Endodermal cell (in vitro differentiated cells): Measurements from ENCODE around the gene AHNAK2. TPM values are rescaled to one million over a fixed set of nuclear protein-coding genes. Genes with fewer than 3 reads are reported as not detected.
"Not testable (repeated sequence)": the region's sequence is repeated elsewhere in the genome, so short reads cannot be mapped to it uniquely, and the experiment has no call there.

Experiments used
- DNase-seq: peaks from one replicate; pipeline ENCODE4 v3.0.0-alpha.2; 2017
- H3K27ac ChIP-seq: 2 replicates; pipeline ENCODE4 v1.5.1; 2013; ENCODE audit warnings: mild to moderate bottlenecking, low read depth, low read length, moderate library complexity
- H3K27me3 ChIP-seq: 2 replicates; pipeline ENCODE4 v1.6.1; 2013; ENCODE audit warnings: mild to moderate bottlenecking, low read length, moderate library complexity; ENCODE audit not compliant: insufficient read depth, control insufficient read depth, poor library complexity, severe bottlenecking
- H3K36me3 ChIP-seq: 2 replicates; pipeline ENCODE4 v1.7.0; 2013; ENCODE audit warnings: mild to moderate bottlenecking, low read length, moderate library complexity; ENCODE audit not compliant: control insufficient read depth, insufficient read depth
- H3K4me1 ChIP-seq: one replicate; pipeline ENCODE4 v1.7.0; 2013; ENCODE audit warnings: low read length; ENCODE audit not compliant: control insufficient read depth, insufficient read depth
- H3K4me3 ChIP-seq: 2 replicates; pipeline ENCODE4 v1.5.1; 2013; ENCODE audit warnings: mild to moderate bottlenecking, low read length, moderate library complexity
- H3K9ac ChIP-seq: 2 replicates; pipeline ENCODE4 v1.6.1; 2013; ENCODE audit warnings: mild to moderate bottlenecking, low read length, moderate library complexity; ENCODE audit not compliant: poor library complexity, severe bottlenecking; ENCODE audit errors: extremely low read depth
- H3K9me3 ChIP-seq: 2 replicates; pipeline ENCODE4 v1.6.1; 2013; ENCODE audit warnings: mild to moderate bottlenecking, low read length, moderate library complexity; ENCODE audit not compliant: control insufficient read depth
- H3K27ac Mint-ChIP-seq: 2 replicates; pipeline ENCODE4 v1.8.0; 2020; ENCODE audit warnings: mixed read lengths
- H3K27me3 Mint-ChIP-seq: 2 replicates; pipeline ENCODE4 v1.8.0; 2021; ENCODE audit warnings: mild to moderate bottlenecking, mixed read lengths; ENCODE audit not compliant: insufficient read depth
- H3K36me3 Mint-ChIP-seq: 2 replicates; pipeline ENCODE4 v1.8.0; 2020; ENCODE audit warnings: low read depth, mixed read lengths
- H3K4me1 Mint-ChIP-seq: 2 replicates; pipeline ENCODE4 v1.8.0; 2020; ENCODE audit warnings: mixed read lengths
- H3K4me3 Mint-ChIP-seq: 2 replicates; pipeline ENCODE4 v1.8.0; 2020; ENCODE audit warnings: mild to moderate bottlenecking, moderate library complexity, mixed read lengths
- H3K9me3 Mint-ChIP-seq: 2 replicates; pipeline ENCODE4 v1.8.0; 2020; ENCODE audit warnings: mild to moderate bottlenecking, mixed read lengths
- WGBS, 2 experiments: methylation state at CpG; one replicate each; pipeline versions ENCODE4 v1.1.5 to v1.1.7; 2013; ENCODE audit warnings: missing lambda C conversion rate in 2 of 2, mixed read lengths in 1 of 2; ENCODE audit not compliant: insufficient coverage in 1 of 2, insufficient read length in 1 of 2; 5-methylcytosine and 5-hydroxymethylcytosine counted together
- total RNA-seq, 2 donors: library from RNA; stranded (reverse); fragmentation: NEBNext Ultra II Directional in 1 of 2; extraction: Animal tissue kit (Norgen Biotek cat#: 25700) in 1 of 2; gene quantifications; 2 replicates in 1 of 2; 3 replicates in 1 of 2; pipeline ENCODE4 v1.2.1, GENCODE V29; 2021
- TF ChIP-seq, protein P1 (sequence below): fragments of 200-600 bp; sonication (generic); conservative IDR thresholded peaks from 2 replicates; pipeline ENCODE4 v1.5.0; 2021; ENCODE audit warnings: antibody characterized with exemption, mild to moderate bottlenecking

The AHNAK2 gene
- total RNA-seq, 2 donors from 2014 or later = 0.93 to 2.2 TPM

DNA sequence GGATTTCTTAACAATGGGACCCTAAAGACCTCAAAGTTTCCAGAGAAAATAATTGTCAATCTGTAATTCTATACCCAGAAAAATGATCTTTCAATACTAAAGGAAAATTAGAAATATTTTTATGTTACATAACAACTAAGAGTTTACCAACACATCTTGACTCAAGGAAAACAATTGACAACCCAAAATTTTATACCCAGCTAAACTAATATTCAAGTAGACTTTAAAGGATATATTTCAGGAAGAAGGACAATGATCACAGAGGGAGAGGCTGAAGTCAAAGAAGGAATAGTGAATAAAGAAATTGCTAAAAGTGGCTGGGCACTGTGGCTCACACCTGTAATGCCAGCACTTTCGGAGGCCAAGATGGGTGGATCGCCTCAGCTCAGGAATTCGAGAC lies 66.1 kb downstream of the AHNAK2 start:
- Histone ChIP-seq H3K27ac (no peak overlapping the region), H3K27me3 (peaks cover 40% of the 10 kb centered on the region), H3K4me1 (no peaks in the 10 kb centered on the region), H3K9ac (no peak overlapping the region), H3K36me3 (no peaks in the 10 kb centered on the region), H3K9me3 (peaks cover 24% of the 10 kb centered on the region), H3K4me3 (no peak overlapping the region)
- no peak overlapping the region for H3K27ac Mint-ChIP-seq
- H3K4me1 Mint-ChIP-seq = no peaks in the 10 kb centered on the region
- H3K9me3 Mint-ChIP-seq = peaks cover 21% of the 10 kb centered on the region
- WGBS, 2 experiments = 87 to 95% methylated on average over 3 of the region's 3 CpGs
- peaks cover 43% of the 10 kb centered on the region for H3K27me3 Mint-ChIP-seq
- TF ChIP-seq, protein P1, sequence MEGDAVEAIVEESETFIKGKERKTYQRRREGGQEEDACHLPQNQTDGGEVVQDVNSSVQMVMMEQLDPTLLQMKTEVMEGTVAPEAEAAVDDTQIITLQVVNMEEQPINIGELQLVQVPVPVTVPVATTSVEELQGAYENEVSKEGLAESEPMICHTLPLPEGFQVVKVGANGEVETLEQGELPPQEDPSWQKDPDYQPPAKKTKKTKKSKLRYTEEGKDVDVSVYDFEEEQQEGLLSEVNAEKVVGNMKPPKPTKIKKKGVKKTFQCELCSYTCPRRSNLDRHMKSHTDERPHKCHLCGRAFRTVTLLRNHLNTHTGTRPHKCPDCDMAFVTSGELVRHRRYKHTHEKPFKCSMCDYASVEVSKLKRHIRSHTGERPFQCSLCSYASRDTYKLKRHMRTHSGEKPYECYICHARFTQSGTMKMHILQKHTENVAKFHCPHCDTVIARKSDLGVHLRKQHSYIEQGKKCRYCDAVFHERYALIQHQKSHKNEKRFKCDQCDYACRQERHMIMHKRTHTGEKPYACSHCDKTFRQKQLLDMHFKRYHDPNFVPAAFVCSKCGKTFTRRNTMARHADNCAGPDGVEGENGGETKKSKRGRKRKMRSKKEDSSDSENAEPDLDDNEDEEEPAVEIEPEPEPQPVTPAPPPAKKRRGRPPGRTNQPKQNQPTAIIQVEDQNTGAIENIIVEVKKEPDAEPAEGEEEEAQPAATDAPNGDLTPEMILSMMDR = no peak
- no peak for DNase-seq
- no peaks in the 10 kb centered on the region for H3K36me3 Mint-ChIP-seq
- no peak overlapping the region for H3K4me3 Mint-ChIP-seq

DNA sequence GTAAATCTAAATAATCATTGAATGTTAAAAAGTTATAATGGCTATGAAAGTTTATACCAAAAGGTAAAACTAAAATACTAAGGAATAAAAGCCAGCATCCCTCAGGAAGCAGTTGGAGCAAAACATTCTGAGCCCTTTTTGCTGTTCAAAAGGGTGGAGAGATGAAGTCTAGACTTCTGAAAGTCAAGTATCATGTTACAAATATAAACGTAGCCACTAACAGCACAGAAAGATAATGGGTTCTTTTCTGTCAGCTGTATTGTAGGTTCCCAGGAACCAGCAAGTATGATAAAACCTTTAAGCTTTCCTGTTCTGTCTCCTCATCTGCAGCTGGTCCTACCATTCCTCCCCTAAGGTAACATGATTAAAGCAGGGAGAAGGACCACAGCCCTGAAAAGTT lies 69.9 kb downstream of the AHNAK2 start:
- Histone ChIP-seq H3K27me3 (peaks cover 63% of the 10 kb centered on the region), H3K9ac (no peak overlapping the region), H3K4me3 (no peak overlapping the region), H3K36me3 (no peaks in the 10 kb centered on the region), H3K4me1 (no peaks in the 10 kb centered on the region), H3K9me3 (peaks cover 33% of the 10 kb centered on the region), H3K27ac (no peak overlapping the region)
- no peak for DNase-seq
- WGBS, 2 experiments = 44 to 50% methylated on average over 1 of the region's 1 CpG
- no peak overlapping the region for H3K4me3 Mint-ChIP-seq
- H3K9me3 Mint-ChIP-seq = peaks cover 27% of the 10 kb centered on the region
- TF ChIP-seq, protein P1 = no peak
- H3K36me3 Mint-ChIP-seq = no peaks in the 10 kb centered on the region
- H3K27me3 Mint-ChIP-seq = peaks cover 44% of the 10 kb centered on the region
- H3K4me1 Mint-ChIP-seq = no peaks in the 10 kb centered on the region
- H3K27ac Mint-ChIP-seq = no peak overlapping the region

DNA sequence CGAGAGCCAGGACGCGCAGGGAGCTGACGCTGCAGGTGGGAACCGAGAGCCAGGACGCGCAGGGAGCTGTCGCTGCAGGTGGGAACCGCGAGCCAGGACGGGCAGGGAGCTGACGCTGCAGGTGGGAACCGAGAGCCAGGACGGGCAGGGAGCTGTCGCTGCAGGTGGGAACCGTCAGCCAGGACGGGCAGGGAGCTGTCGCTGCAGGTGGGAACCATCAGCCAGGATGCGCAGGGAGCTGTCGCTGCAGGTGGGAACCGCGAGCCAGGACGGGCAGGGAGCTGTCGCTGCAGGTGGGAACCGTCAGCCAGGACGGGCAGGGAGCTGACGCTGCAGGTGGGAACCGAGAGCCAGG lies 72.6 kb downstream of the AHNAK2 start:
- H3K4me3 Mint-ChIP-seq, H3K4me3 ChIP-seq, H3K27ac ChIP-seq, H3K9ac ChIP-seq, H3K36me3 ChIP-seq, H3K4me1 Mint-ChIP-seq, DNase-seq, H3K27ac Mint-ChIP-seq, H3K4me1 ChIP-seq, H3K36me3 Mint-ChIP-seq: not testable (repeated sequence)
- 32 to 34% methylated on average over 12 to 25 of the region's 28 CpGs for WGBS, 2 experiments
- Histone ChIP-seq H3K27me3 (peaks cover 82% of the 10 kb centered on the region), H3K9me3 (peaks cover 19% of the 10 kb centered on the region)
- peaks cover 38% of the 10 kb centered on the region for H3K27me3 Mint-ChIP-seq
- H3K9me3 Mint-ChIP-seq = peaks cover 12% of the 10 kb centered on the region

DNA sequence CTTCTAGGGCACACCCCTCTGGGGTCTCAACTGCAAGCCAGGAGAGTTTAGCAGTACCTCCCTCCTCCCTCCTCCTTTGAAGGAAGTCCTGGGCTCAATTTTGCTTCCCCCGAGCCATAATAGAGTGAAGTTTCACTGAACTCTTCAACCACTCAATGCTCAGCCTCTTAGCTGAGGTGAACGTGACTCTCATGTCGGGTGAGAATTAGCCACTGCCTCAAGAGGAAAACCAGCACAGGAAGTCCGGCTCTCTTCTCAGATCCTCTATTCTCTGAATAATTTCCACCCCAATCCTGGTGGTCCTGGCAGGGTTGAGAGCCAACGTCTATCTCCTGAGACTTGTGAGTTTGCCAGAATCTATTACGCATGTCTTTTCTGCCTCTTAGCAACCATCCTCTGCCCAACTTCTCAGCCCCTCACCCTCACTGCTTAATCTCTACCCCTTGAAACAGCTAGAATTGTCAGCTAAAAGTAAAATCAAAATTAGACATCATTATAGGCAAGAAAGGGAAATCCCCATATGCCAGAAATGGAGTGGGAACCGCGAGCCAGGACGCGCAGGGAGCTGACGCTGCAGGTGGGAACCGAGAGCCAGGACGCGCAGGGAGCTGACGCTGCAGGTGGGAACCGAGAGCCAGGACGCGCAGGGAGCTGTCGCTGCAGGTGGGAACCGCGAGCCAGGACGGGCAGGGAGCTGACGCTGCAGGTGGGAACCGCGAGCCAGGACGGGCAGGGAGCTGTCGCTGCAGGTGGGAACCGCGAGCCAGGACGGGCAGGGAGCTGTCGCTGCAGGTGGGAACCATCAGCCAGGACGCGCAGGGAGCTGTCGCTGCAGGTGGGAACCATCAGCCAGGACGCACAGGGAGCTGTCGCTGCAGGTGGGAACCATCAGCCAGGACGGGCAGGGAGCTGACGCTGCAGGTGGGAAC lies 73.3 kb downstream of the AHNAK2 start:
- H3K9me3 ChIP-seq = peaks cover 19% of the 10 kb centered on the region
- H3K4me3 Mint-ChIP-seq, H3K4me1 ChIP-seq, H3K9ac ChIP-seq, H3K4me1 Mint-ChIP-seq, DNase-seq, H3K27ac Mint-ChIP-seq, H3K36me3 ChIP-seq, H3K27ac ChIP-seq, H3K36me3 Mint-ChIP-seq, H3K4me3 ChIP-seq: not testable (repeated sequence)
- H3K9me3 Mint-ChIP-seq = peaks cover 12% of the 10 kb centered on the region
- peaks cover 38% of the 10 kb centered on the region for H3K27me3 Mint-ChIP-seq
- 45% methylated on average over 18 to 34 of the region's 38 CpGs for WGBS, 2 experiments
- peaks cover 78% of the 10 kb centered on the region for H3K27me3 ChIP-seq
